Esophagus muscularis mucosa (tissue), 4 donors: ENCODE measurements around the gene SF3A1.

Experiments used
- CTCF ChIP-seq, 3 experiments: fragments of 200-600 bp in 2 of 3; fragments of 450-650 bp in 1 of 3; sonication (generic) in 2 of 3; IDR thresholded peaks; one replicate each; pipeline ENCODE4 v1.5.1; 2017 to 2019; ENCODE audit warnings: antibody characterized with exemption in 3 of 3, mild to moderate bottlenecking in 2 of 3, moderate library complexity in 1 of 3
- EP300 ChIP-seq: sonication (generic); formaldehyde crosslinking; IDR thresholded peaks from one replicate; pipeline ENCODE4 v1.6.1; 2017; ENCODE audit warnings: antibody characterized with exemption
- POLR2A ChIP-seq: fragments of 450-650 bp; IDR thresholded peaks from one replicate; pipeline ENCODE4 v1.6.1; 2017; ENCODE audit warnings: antibody characterized with exemption, moderate library complexity, mild to moderate bottlenecking, low read depth

- TF ChIP-seq CTCF (IDR thresholded peaks at IDR 0.05) (no peak), POLR2A (no peak), EP300 (no peak)
Measured at GRCh38 chr22:30318799-30319419, 37.8 kb downstream of the SF3A1 start.
